HepG2 (cell line): ENCODE results near the gene IMP3. TPM values are rescaled to one million over a fixed set of nuclear protein-coding genes. Genes with fewer than 3 reads are reported as not detected.

Experiments
- ATF1 ChIP-seq: IDR thresholded peaks from 2 replicates; pipeline ENCODE4 v1.6.1; 2016; ENCODE audit warnings: mild to moderate bottlenecking, control low read depth
- EED ChIP-seq: sonication (generic); formaldehyde crosslinking; IDR thresholded peaks from 2 replicates; pipeline ENCODE4 v1.5.0; 2020; ENCODE audit warnings: mild to moderate bottlenecking, missing genetic modification reagents
- HNF1B ChIP-seq: sonication (generic); formaldehyde crosslinking; IDR thresholded peaks from 2 replicates; pipeline ENCODE4 v1.5.1; 2020; ENCODE audit warnings: mild to moderate bottlenecking, moderate library complexity, missing genetic modification reagents
- JDP2 ChIP-seq: sonication (generic); formaldehyde crosslinking; IDR thresholded peaks from 2 replicates; pipeline ENCODE4 v1.8.1; 2022; ENCODE audit warnings: missing genetic modification reagents, borderline replicate concordance
- KDM2A ChIP-seq: sonication (generic); formaldehyde crosslinking; IDR thresholded peaks from 2 replicates; pipeline ENCODE4 v1.4.0; 2020; ENCODE audit warnings: low read depth, missing genetic modification reagents, borderline replicate concordance
- MAFF ChIP-seq: IDR thresholded peaks from 2 replicates; pipeline ENCODE4 v1.6.1; 2011; ENCODE audit warnings: low read depth, low read length, improper control_type of control experiment
- NFKB2 ChIP-seq: sonication (generic); formaldehyde crosslinking; IDR thresholded peaks from 2 replicates; pipeline ENCODE4 v1.4.0; 2020; ENCODE audit warnings: missing genetic modification reagents, borderline replicate concordance
- TBX2 ChIP-seq: sonication (generic); formaldehyde crosslinking; IDR thresholded peaks from 2 replicates; pipeline ENCODE4 v1.5.0; 2020; ENCODE audit warnings: missing genetic modification reagents, mild to moderate bottlenecking, borderline replicate concordance
- ZNF564 ChIP-seq: sonication (generic); formaldehyde crosslinking; IDR thresholded peaks from 2 replicates; pipeline ENCODE4 v1.8.1; 2023; ENCODE audit warnings: mild to moderate bottlenecking, missing genetic modification reagents
- ZNF589 ChIP-seq: sonication (generic); formaldehyde crosslinking; conservative IDR thresholded peaks from 2 replicates; pipeline ENCODE4 v1.8.0; 2022; ENCODE audit warnings: mild to moderate bottlenecking, moderate library complexity, missing genetic modification reagents
- ZNF616 ChIP-seq: sonication (generic); formaldehyde crosslinking; IDR thresholded peaks from 2 replicates; pipeline ENCODE4 v1.5.0; 2020; ENCODE audit warnings: low read depth, mild to moderate bottlenecking, missing genetic modification reagents
- ZNF687 ChIP-seq: sonication (generic); formaldehyde crosslinking; IDR thresholded peaks from 2 replicates; pipeline ENCODE4 v1.5.1; 2020; ENCODE audit warnings: mild to moderate bottlenecking, missing genetic modification reagents, moderate library complexity
- ZNF788 ChIP-seq: sonication (generic); formaldehyde crosslinking; IDR thresholded peaks from 2 replicates; pipeline ENCODE4 v1.5.0; 2020; ENCODE audit warnings: mild to moderate bottlenecking, missing genetic modification reagents, borderline replicate concordance
- polyA plus RNA-seq, 8 experiments: library from polyadenylated mRNA; depleted of rRNA in 3 of 8; stranded (reverse) in 7 of 8; unstranded in 1 of 8; fragments of >200 nt; fragmentation: Illumina TruSeq in 4 of 8; extraction: Trizol in 4 of 8; gene quantifications; 2 replicates each; pipeline versions ENCODE4 v1.2.1 to v1.2.3, GENCODE V29; 2011 to 2016; ENCODE audit warnings: low read depth in 4 of 8, missing spikeins in 1 of 8, mixed read lengths in 1 of 8; ENCODE audit not compliant: insufficient read depth in 1 of 8
- total RNA-seq, 5 experiments: library from RNA; depleted of rRNA; stranded (reverse); fragments of >200 nt; fragmentation: Illumina TruSeq; extraction: Trizol; gene quantifications; 2 replicates each; pipeline ENCODE4 v1.2.3, GENCODE V29; 2016; ENCODE audit warnings: low read depth in 1 of 5
- TF ChIP-seq, protein P1 (sequence below): sonication (generic); formaldehyde crosslinking; IDR thresholded peaks from 2 replicates; pipeline ENCODE4 v1.5.1; 2020; ENCODE audit warnings: mild to moderate bottlenecking, missing genetic modification reagents, moderate library complexity
- TF ChIP-seq, protein P2 (sequence below): sonication (generic); formaldehyde crosslinking; IDR thresholded peaks from 2 replicates; pipeline ENCODE4 v1.4.0; 2020; ENCODE audit warnings: missing genetic modification reagents
- TF ChIP-seq, protein P3 (sequence below): sonication (generic); formaldehyde crosslinking; IDR thresholded peaks from 2 replicates; pipeline ENCODE4 v1.8.0; 2022; ENCODE audit warnings: missing genetic modification reagents, mild to moderate bottlenecking, borderline replicate concordance
- TF ChIP-seq, protein P4 (sequence below): IDR thresholded peaks from 2 replicates; pipeline ENCODE4 v1.6.1; 2016

Gene IMP3
- total and polyA plus RNA-seq, 2 of the 13 experiments (the other 11 are each of a cell fraction or from before 2014, with no cell fraction given) = 38.3 to 143 TPM

DNA sequence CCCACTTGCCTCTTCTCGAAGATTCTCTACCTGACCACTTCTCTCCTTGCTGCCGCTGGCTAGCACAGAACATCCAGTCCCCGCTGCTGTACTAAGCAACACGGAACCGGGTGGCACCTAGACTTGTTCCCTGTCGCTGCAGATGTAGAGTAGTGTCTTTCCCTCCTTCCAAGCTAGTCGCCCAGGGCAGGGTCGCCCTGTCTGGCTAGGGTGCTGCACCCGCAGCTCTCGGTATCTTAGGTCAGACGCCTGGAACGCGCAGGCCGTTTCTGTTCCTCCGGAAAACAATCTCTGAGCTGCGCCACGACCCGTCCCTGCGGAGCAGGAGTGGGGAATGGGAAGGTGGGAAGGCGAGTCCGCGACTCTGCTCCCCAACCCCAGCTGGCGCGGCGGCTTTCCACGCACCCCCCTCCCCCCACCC lies 6.9 kb upstream of the IMP3 start (continued):
- TF ChIP-seq HNF1B (CRISPR knock-in tag) (0 out of 2 replicates have a peak, but pooled peaks have one; percentile 14), MAFF (no peak), NFKB2 (CRISPR knock-in tag) (no peak), ZNF788 (CRISPR knock-in tag) (0 out of 2 replicates have a peak, but pooled peaks have one; percentile 57), ZNF687 (CRISPR knock-in tag) (peak; percentile 3; the same call in 1 of the 2 replicates), ZNF564 (CRISPR knock-in tag) (0 out of 2 replicates have a peak, but pooled peaks have one; percentile 36), EED (CRISPR knock-in tag) (0 out of 2 replicates have a peak, but pooled peaks have one; percentile 48), ATF1 (CRISPR knock-in tag) (no peak), ZNF589 (CRISPR knock-in tag) (0 out of 2 replicates have a peak, but pooled peaks have one; percentile 19), JDP2 (CRISPR knock-in tag) (no peak), KDM2A (CRISPR knock-in tag) (peak; percentile 4; the same call in 1 of the 2 replicates), TBX2 (CRISPR knock-in tag) (peak; percentile 28), ZNF616 (CRISPR knock-in tag) (0 out of 2 replicates have a peak, but pooled peaks have one; percentile 25)
- TF ChIP-seq, protein P1, sequence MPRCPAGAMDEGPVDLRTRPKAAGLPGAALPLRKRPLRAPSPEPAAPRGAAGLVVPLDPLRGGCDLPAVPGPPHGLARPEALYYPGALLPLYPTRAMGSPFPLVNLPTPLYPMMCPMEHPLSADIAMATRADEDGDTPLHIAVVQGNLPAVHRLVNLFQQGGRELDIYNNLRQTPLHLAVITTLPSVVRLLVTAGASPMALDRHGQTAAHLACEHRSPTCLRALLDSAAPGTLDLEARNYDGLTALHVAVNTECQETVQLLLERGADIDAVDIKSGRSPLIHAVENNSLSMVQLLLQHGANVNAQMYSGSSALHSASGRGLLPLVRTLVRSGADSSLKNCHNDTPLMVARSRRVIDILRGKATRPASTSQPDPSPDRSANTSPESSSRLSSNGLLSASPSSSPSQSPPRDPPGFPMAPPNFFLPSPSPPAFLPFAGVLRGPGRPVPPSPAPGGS (CRISPR knock-in tag) = peak; percentile 41; the same call in 1 of the 2 replicates
- TF ChIP-seq, protein P2, sequence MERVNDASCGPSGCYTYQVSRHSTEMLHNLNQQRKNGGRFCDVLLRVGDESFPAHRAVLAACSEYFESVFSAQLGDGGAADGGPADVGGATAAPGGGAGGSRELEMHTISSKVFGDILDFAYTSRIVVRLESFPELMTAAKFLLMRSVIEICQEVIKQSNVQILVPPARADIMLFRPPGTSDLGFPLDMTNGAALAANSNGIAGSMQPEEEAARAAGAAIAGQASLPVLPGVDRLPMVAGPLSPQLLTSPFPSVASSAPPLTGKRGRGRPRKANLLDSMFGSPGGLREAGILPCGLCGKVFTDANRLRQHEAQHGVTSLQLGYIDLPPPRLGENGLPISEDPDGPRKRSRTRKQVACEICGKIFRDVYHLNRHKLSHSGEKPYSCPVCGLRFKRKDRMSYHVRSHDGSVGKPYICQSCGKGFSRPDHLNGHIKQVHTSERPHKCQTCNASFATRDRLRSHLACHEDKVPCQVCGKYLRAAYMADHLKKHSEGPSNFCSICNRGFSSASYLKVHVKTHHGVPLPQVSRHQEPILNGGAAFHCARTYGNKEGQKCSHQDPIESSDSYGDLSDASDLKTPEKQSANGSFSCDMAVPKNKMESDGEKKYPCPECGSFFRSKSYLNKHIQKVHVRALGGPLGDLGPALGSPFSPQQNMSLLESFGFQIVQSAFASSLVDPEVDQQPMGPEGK (CRISPR knock-in tag) = no peak
- TF ChIP-seq, protein P3, sequence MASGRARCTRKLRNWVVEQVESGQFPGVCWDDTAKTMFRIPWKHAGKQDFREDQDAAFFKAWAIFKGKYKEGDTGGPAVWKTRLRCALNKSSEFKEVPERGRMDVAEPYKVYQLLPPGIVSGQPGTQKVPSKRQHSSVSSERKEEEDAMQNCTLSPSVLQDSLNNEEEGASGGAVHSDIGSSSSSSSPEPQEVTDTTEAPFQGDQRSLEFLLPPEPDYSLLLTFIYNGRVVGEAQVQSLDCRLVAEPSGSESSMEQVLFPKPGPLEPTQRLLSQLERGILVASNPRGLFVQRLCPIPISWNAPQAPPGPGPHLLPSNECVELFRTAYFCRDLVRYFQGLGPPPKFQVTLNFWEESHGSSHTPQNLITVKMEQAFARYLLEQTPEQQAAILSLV = peak; percentile 6; the same call in 1 of the 2 replicates
- TF ChIP-seq, protein P4, sequence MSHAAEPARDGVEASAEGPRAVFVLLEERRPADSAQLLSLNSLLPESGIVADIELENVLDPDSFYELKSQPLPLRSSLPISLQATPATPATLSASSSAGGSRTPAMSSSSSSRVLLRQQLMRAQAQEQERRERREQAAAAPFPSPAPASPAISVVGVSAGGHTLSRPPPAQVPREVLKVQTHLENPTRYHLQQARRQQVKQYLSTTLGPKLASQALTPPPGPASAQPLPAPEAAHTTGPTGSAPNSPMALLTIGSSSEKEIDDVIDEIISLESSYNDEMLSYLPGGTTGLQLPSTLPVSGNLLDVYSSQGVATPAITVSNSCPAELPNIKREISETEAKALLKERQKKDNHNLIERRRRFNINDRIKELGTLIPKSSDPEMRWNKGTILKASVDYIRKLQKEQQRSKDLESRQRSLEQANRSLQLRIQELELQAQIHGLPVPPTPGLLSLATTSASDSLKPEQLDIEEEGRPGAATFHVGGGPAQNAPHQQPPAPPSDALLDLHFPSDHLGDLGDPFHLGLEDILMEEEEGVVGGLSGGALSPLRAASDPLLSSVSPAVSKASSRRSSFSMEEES = 0 out of 2 replicates have a peak, but pooled peaks have one; percentile 6
